NCI-H187 (cell line): Measurements from ENCODE around the gene HACD4.

Experiments used
- DNase-seq, 2 experiments: peaks; one replicate each; lab custom pipeline; 2025; lab: John Stamatoyannopoulos, UW

HACD4 gene, protein sequence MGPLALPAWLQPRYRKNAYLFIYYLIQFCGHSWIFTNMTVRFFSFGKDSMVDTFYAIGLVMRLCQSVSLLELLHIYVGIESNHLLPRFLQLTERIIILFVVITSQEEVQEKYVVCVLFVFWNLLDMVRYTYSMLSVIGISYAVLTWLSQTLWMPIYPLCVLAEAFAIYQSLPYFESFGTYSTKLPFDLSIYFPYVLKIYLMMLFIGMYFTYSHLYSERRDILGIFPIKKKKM

GRCh38 chr9:21031091-21031807, at the start of gene HACD4:
Gene HACD4 (minus strand): TSS chr9:21031640. CDS start chr9:21031590, 50 bp downstream.
- no peak for DNase-seq

GRCh38 chr9:21080793-21081192, 49.4 kb upstream of the HACD4 start:
- no peak for DNase-seq

DNA sequence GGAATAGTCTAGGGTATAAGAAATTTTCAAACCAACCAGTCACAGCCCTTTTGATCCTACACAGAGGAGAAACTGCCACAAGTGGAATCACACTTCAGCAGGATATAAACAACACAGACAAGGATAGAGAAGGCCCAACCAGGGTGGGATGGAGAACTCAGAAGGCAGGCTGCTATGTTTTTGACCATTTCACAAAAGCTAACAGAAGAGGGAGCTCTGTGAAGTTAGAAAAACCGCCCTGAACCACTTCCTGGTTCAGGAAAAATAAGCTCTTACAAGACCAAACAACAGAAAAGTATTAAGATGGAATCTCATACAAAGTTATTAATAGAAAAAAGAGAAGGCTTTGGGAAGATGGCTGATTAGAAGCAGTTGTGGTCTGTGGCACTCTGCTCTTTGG, 47.3 kb upstream of the HACD4 start:
- DNase-seq: no peak

DNA sequence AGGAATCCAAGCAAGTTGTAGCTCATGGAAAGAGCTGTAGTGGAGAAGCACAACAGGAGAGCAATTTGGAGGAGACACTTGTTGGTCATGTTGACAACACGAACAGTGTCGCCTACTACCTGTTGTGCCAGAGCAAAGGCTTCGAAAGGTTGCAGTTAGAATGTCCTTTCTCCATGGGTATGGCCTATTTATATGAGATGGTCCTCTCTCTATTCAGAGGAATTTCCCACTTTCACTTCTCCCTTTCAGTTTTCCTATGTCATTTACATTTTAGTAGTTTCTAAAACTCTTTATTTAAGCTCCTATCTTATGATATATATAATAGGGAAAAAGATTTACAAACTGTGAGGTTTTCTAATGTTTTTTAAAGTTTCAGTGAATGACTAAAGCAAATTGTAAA, 46.3 kb upstream of the HACD4 start, which contains the start of gene IFNB1:
TSS of gene IFNB1 (minus strand) at position 162 of the 400 bp plus-strand sequence. CDS start at position 89, 73 bp downstream.
- DNase-seq: no peak

- DNase-seq: no peak
Measured at GRCh38 chr9:21075484-21075883, 44.0 kb upstream of the HACD4 start.

GRCh38 chr9:21070906-21071305, 39.5 kb upstream of the HACD4 start:
- no peak for DNase-seq

DNA sequence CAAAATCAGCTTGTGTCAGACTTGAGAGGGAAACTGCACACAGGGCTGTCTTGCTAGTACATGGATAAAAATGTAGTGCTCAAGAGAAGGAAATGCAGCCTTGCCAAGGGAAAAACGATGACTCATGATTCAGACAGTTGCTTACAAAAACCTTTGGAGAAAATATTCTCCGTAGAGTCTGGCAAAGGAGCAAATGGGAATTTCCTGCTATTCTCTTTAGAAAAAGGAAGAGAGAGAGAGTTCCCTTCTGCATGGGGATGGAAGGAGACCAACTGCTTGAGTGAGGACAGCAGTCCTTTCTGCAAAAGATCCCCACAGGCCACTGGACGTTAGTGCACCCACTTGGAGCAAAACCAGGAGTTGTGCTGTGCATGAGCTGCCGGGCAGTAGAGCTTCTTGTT, 38.7 kb upstream of the HACD4 start:
- no peak for DNase-seq

GRCh38 chr9:21060919-21061561, 29.6 kb upstream of the HACD4 start:
- DNase-seq: no peak

- DNase-seq: no peak
Measured at GRCh38 chr9:21056931-21057330, 25.5 kb upstream of the HACD4 start.

GRCh38 chr9:21053851-21054250, 22.4 kb upstream of the HACD4 start:
- no peak for DNase-seq

DNA sequence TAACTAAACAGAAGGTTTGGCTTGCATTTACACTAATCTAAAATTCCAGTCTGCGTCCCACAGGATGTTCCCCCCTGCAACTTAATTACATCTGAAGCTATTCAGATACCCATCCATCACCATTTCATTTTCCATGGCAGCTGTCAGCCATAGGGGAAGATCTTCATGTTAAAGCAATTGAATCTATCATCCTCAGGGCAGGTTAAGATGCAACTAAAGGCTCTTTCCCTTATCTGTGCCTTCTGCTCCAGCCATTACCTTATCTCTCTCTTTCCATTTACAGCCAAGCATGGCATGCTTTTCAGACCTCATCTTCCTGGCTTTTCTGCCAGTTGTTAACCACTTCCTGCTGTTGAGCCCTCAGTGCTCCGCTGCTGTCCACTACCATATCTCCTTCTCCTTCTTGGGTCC, 15.8 kb upstream of the HACD4 start:
- no peak for DNase-seq

- no peak for DNase-seq
Measured at GRCh38 chr9:21043841-21044240, 12.4 kb upstream of the HACD4 start.

- no peak for DNase-seq
Measured at GRCh38 chr9:21042466-21042865, 11.0 kb upstream of the HACD4 start.

DNA sequence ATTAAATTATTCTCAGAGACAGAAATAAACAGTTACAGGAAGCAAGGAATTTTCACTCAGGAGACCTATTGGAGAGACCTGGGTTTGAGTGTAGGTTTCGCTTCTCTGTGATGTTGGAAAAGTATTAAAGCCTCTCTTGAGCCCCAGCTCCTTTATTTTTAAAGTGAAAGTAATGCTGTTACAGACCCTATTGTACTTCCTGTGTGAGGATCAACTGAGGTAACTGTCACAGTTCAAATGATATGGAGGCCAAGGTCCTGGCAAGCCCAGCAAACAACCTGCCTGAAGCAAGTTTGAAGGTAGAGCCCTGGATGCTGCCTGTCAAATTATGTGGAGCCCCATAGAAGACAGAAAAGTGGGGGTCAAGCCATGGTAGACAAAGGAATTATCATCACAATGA, 7.9 kb upstream of the HACD4 start:
- no peak for DNase-seq

DNA sequence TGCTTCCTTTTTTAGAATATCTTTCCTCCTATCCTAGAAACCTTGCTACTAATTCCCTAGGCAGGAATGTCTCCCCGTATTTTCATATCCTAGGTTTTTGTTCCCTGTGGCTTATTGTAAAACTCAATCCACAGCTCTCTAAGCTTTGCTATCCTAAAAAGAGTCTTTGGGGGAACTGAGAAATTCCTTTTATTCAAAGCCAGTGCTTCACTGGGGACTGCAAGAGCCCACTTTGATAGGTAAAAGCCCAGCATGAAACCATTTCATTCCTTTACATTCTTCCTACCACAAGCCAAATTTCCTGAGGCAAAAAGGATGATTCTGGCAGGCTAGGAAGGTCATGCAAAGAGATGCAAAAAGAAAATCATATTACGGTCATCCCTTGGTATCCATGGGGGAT, 5.8 kb upstream of the HACD4 start:
- DNase-seq: no peak

DNA sequence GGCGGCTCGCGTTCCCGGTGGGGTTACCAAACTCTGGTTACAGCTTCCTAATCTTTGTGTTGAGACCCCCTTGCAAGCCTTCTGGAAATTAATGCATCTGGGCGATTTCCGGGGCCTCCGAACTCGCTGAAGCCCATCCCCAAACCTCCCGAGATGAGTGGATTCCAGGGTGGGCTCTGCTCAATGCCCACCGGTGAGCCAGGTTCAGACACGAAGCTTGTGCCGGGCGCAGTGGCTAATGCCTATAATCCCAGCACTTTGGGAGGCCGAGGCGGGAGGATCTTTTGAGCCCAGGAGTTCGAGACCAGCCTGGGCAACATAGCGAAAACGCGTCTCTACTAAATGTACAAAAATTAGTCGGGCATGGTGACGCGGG, 356 bp upstream of the HACD4 start:
- DNase-seq: no peak

GRCh38 chr9:21030389-21031035, 928 bp downstream of the HACD4 start:
- no peak for DNase-seq

DNA sequence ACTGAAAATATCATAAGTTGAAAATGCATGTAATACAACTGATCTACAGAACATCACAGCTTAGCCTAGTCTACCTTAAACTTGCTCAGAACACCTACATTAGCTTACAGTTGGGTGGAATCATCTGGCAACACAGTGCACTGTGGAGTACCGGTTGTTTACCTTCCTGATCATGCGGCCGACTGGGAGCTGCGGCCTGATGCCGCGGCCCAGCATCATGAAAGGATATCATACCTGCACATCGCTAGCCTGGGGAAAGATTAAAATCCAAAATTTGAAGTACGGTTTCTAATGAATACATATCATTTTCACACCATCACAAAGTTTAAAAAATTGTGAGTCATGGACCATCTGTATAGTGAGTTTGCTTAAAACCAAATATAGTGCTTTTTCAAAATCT, 1.8 kb downstream of the HACD4 start:
- no peak for DNase-seq

GRCh38 chr9:21028466-21028865, 3.0 kb downstream of the HACD4 start:
- DNase-seq: no peak

- no peak for DNase-seq
Measured at GRCh38 chr9:21027295-21027694, 4.1 kb downstream of the HACD4 start.

DNA sequence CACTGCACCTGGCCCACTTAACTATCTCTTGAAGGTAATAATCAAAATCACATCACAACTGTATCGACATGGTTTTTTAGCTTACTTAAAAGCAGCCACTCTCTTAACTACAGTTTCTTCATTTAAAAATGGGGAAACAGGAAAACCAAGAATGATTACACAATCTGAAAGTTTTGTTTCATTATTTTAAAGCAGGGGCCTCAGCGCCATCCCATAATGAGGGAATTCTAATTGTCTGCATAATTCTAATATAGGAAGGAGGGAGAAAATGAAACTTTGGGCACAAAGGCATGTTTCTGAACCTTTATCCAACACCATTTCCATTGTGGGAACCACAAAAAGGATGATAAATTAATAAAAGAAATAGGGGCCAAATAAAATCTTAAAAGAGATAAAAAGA, 7.6 kb downstream of the HACD4 start:
- no peak for DNase-seq

- DNase-seq: no peak
Measured at GRCh38 chr9:21018177-21018576, 13.3 kb downstream of the HACD4 start.
